Measurements from ENCODE around the gene SUPT3H.

The SUPT3H gene

DNA sequence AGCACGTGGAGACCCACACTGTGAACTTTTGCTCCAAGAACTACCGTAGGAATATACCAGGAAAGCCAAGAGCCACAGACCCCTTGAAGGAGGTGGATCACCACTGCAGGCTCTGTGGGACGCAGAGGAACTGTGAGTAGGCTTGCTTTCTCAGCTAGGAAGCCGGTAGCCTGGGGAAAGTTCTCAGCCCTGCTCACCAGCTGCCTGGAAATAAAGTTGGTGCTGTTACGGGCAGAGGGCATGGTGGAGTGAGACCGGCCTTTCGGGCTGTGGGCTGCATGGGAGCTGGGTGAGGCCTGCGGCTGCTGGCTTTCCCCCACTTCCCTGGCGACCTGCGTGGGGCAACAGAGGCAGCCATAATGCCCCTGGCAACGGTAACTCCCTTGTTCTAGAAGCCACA, 422.6 kb downstream of the SUPT3H start:
- TF ChIP-seq, protein P1, sequence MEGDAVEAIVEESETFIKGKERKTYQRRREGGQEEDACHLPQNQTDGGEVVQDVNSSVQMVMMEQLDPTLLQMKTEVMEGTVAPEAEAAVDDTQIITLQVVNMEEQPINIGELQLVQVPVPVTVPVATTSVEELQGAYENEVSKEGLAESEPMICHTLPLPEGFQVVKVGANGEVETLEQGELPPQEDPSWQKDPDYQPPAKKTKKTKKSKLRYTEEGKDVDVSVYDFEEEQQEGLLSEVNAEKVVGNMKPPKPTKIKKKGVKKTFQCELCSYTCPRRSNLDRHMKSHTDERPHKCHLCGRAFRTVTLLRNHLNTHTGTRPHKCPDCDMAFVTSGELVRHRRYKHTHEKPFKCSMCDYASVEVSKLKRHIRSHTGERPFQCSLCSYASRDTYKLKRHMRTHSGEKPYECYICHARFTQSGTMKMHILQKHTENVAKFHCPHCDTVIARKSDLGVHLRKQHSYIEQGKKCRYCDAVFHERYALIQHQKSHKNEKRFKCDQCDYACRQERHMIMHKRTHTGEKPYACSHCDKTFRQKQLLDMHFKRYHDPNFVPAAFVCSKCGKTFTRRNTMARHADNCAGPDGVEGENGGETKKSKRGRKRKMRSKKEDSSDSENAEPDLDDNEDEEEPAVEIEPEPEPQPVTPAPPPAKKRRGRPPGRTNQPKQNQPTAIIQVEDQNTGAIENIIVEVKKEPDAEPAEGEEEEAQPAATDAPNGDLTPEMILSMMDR (conservative IDR thresholded peaks at IDR 0.05; ENCODE audit: low read depth, low read length), result no peak
- no peak overlapping the region for H3K4me3 ChIP-seq (ENCODE audit: low read depth, low read length)
- DNase-seq (ENCODE audit: low read depth), result no peak

DNA sequence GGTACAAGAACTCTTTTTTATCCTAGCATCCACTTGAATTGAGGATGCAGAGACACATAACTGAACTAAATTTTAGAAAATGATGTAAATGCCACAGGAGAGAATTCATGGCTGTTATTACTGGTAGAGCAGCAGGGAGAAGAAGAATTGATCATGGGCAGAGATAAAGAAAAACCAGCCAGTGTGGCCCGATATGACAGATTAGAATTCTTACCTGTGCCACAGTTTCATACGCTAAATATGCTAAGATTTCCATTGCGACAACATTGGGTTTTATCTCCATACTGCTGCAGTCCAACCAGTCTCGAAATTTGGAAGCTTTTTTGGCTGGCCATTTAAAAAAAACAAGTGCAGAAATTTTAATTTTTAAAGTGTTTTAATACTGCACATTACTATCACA, 423.5 kb downstream of the SUPT3H start:
- TF ChIP-seq, protein P1 (conservative IDR thresholded peaks at IDR 0.05; ENCODE audit: low read depth, low read length), result no peak
- H3K4me3 ChIP-seq (ENCODE audit: low read depth, low read length), result no peak overlapping the region
- no peak for DNase-seq (ENCODE audit: low read depth)

DNA sequence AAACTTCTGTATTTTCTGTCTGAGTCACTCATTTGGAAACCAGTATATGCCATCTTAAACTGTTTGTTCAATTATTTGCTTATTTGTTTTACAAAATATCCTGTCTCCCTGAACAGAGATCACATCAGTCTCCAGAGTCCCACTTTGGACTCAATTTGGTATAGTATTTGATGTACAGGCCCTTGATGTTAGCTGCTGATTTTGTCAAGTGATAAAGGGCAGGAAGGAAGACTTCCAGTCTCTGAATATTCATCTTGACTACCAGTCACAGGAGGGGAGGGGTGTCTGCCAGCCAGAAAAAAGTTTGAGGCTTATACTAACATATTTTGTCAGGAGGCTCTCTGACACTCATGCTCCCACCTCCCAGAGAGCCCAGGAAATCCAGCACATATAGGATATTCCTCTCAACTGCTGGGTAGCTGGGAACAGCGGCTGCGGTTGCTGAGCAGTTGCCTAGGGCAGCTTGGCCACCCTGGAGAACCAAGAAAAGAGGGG, 426.4 kb downstream of the SUPT3H start:
- no peak overlapping the region for H3K4me3 ChIP-seq (ENCODE audit: low read depth, low read length)
- no peak for DNase-seq (ENCODE audit: low read depth)
- TF ChIP-seq, protein P1 (conservative IDR thresholded peaks at IDR 0.05; ENCODE audit: low read depth, low read length), result no peak

DNA sequence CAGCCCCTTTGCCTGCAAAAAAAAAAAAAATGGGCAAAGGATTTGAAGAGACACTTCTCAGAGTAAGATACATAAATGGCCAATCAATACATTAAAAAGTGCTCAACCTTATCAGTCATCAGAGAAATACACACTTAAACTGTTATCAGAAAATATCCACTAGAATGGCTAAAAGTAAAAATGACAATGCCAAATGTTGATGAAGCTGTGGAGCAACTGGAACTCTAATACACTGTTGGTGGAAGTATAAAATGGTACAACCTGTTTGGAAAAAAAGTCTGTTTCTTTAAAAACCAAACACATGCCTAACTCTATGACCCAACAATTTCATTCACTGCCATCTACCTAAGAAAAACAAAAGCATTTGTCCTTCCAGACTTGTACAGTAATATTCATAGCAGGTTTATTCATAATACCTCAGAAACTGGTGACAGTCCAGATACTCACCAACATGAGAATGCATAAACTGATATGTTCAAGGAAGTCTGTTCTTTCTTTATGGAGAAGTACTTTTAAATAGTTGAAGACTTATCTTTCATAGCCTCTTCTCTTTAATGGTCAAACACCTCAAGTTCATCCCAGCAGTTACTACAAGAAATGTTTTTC, 428.0 kb downstream of the SUPT3H start:
- no peak overlapping the region for H3K4me3 ChIP-seq (ENCODE audit: low read depth, low read length)
- TF ChIP-seq, protein P1 (conservative IDR thresholded peaks at IDR 0.05; ENCODE audit: low read depth, low read length), result no peak
- no peak for DNase-seq (ENCODE audit: low read depth)

DNA sequence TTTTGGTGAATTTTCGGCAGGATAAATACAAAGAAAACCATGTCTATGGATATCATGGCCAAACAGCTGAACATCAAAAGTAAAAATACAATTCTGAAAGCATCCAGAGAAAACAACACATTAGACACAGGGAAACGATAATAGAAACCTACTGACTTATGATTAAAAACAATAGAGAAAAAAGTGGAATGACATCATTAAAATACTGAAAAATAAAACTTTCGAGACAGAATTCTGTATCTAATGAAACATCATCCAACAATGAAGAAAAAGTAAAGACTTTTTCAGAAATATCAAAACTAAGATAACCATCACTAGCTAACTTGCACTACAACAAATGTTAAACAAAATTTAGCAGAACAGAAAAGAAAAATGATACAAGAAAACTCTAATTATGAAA, 434.2 kb downstream of the SUPT3H start:
- DNase-seq (ENCODE audit: low read depth), result no peak
- TF ChIP-seq, protein P1 (conservative IDR thresholded peaks at IDR 0.05; ENCODE audit: low read depth, low read length), result no peak
- H3K4me3 ChIP-seq (ENCODE audit: low read depth, low read length), result no peak overlapping the region

DNA sequence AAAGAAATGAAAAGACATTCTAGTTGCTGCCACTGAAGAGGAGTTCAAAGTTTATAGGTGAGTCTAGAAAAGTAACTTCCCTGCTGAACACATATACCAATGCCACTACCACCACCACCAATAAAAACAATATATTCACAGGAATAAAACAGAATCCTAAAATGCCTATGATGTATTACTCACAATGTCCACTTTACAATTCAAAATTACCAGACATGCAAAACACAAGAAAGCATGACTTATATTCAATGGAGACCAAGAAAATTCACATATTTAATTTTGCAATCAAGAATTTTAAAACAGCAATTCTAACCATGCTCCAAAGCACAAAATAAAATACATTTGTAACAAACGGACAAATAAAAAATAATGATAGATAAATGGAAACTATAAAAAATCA, 434.9 kb downstream of the SUPT3H start:
- TF ChIP-seq, protein P1 (conservative IDR thresholded peaks at IDR 0.05; ENCODE audit: low read depth, low read length), result no peak
- H3K4me3 ChIP-seq (ENCODE audit: low read depth, low read length), result no peak overlapping the region
- no peak for DNase-seq (ENCODE audit: low read depth)

DNA sequence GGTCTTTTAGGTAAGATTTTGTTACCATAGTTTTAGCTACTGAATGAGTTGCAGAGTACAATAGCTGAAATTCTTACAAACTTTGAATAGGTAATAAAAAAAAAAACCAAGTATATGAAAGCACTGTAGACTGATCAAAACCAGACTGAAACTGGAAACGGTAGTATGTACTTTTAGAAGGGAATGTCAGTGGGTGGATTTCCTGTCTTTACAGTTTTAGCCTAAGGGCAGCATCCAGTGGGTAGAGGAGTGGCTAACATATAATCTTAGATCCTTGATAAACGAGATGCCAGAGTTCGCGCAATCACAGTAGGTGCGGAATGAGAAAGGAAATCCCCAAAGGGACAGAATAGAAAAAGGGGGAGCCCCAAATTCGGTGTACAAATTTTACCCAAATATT, 435.5 kb downstream of the SUPT3H start:
- TF ChIP-seq, protein P1 (conservative IDR thresholded peaks at IDR 0.05; ENCODE audit: low read depth, low read length), result no peak
- DNase-seq (ENCODE audit: low read depth), result peak; percentile 17
- no peak overlapping the region for H3K4me3 ChIP-seq (ENCODE audit: low read depth, low read length)
